ENCODE data around the gene OR6M1. TPM values are rescaled to one million over a fixed set of nuclear protein-coding genes. Genes with fewer than 3 reads are reported as not detected.

OR6M1 gene
- total and polyA plus RNA-seq, 10 donors: not detected

- peaks cover 0 to 10% (median 0%) of the 10 kb centered on the region in 7 donors for H3K27me3 ChIP-seq (replicated peaks in 1 of 7)
- H3K4me1 ChIP-seq: no peaks in the 10 kb centered on the region
- H3K4me3 ChIP-seq: no peak overlapping the region
- H3K9me3 ChIP-seq: peaks cover 0 to 5% (median 0%) of the 10 kb centered on the region in 8 donors
- no peaks in the 10 kb centered on the region for H3K36me3 ChIP-seq
- no peak for TF ChIP-seq POLR2A (IDR thresholded peaks at IDR 0.05)
- no peak for TF ChIP-seq POLR2AphosphoS5 (IDR thresholded peaks at IDR 0.05)
- TF ChIP-seq CTCF (IDR thresholded peaks at IDR 0.05 in 8 of 11, conservative IDR thresholded peaks at IDR 0.05 in 3 of 11): no peak
- 76 to 86% (median 81%) methylated on average over 2 of the region's 2 CpGs for WGBS, 5 donors
- DNase-seq: no peak
- H3K27ac ChIP-seq: no peak overlapping the region
- intact Hi-C loops (cut with DNase I; ENCODE audit: low total_unique reads): no loop called here
These were observed 26.9 kb upstream of the OR6M1 start for GRCh38 chr11:123833095-123833494.

DNA sequence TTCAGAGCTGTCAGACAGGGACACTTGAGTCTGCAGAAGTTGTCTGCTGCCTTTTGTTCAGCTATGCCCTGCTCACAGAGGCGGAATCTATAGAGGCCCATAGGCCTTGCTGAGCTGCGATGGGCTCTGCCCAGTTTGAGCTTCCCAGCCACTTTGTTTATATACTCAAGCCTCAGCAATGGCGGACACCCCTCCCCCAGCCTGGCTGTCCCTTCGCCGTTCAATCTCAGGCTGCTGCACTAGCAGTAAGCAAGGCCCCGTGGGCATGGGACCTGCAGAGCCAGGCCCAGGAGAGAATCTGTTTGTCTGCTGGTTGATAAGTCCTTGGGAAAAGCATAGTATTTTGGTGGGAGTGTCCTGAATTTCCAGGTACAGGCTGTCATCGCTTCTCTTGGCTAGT lies 23.6 kb upstream of the OR6M1 start:
- TF ChIP-seq POLR2AphosphoS5 (IDR thresholded peaks at IDR 0.05) (no peak), CTCF (IDR thresholded peaks at IDR 0.05 in 8 of 11, conservative IDR thresholded peaks at IDR 0.05 in 3 of 11) (no peak), POLR2A (IDR thresholded peaks at IDR 0.05) (no peak)
- Histone ChIP-seq H3K4me1 (no peaks in the 10 kb centered on the region), H3K27me3 (replicated peaks in 1 of 7) (peaks cover 0 to 10% (median 0%) of the 10 kb centered on the region in 7 donors), H3K27ac (no peak overlapping the region), H3K36me3 (no peaks in the 10 kb centered on the region), H3K9me3 (peaks cover 0 to 5% (median 0%) of the 10 kb centered on the region in 8 donors), H3K4me3 (no peak overlapping the region)
- intact Hi-C loops (cut with DNase I; ENCODE audit: low total_unique reads): no loop called here
- 80 to 93% (median 86%) methylated on average over 6 to 7 of the region's 7 CpGs for WGBS, 5 donors
- DNase-seq: no peak

DNA sequence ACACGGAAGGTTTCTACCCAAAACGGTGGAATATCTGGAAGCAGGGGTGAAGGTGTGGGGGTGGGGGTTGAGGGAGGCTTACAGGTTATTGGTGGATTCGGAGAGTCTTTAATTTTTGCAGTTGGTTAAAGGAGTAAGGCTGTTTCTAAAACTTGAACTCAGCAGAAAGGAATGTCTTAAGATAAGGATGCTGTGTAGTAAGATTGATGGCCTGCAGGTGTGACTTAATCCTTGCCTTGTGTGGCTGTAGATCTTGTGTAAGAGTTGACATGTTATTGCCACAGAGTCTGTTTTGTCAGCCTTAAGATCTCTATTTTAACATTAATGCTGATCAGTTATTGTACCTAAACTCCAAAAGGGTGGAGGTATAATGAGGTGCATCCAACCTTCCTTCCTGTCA lies 16.4 kb upstream of the OR6M1 start:
- H3K27me3 ChIP-seq (replicated peaks in 1 of 7): no peaks in the 10 kb centered on the region
- TF ChIP-seq CTCF (IDR thresholded peaks at IDR 0.05 in 8 of 11, conservative IDR thresholded peaks at IDR 0.05 in 3 of 11): no peak
- TF ChIP-seq POLR2AphosphoS5 (IDR thresholded peaks at IDR 0.05): no peak
- no peak for TF ChIP-seq POLR2A (IDR thresholded peaks at IDR 0.05)
- 43 to 65% (median 50%) methylated on average over 3 of the region's 3 CpGs for WGBS, 5 donors
- peaks cover 0 to 5% (median 0%) of the 10 kb centered on the region in 6 donors for H3K4me1 ChIP-seq
- no peak overlapping the region for H3K27ac ChIP-seq
- H3K9me3 ChIP-seq: peaks cover 0 to 7% (median 0%) of the 10 kb centered on the region in 8 donors
- no peak overlapping the region for H3K4me3 ChIP-seq
- intact Hi-C loops (cut with DNase I; ENCODE audit: low total_unique reads): no loop called here
- no peaks in the 10 kb centered on the region for H3K36me3 ChIP-seq
- DNase-seq: no peak

GRCh38 chr11:123822032-123822431 lies 15.9 kb upstream of the OR6M1 start:
- no peak for DNase-seq
- Histone ChIP-seq H3K27ac (no peak overlapping the region), H3K4me3 (no peak overlapping the region), H3K27me3 (replicated peaks in 1 of 7) (no peaks in the 10 kb centered on the region), H3K36me3 (no peaks in the 10 kb centered on the region), H3K9me3 (peaks cover 0 to 7% (median 0%) of the 10 kb centered on the region in 8 donors), H3K4me1 (peaks cover 0 to 5% (median 0%) of the 10 kb centered on the region in 6 donors)
- intact Hi-C loops (cut with DNase I; ENCODE audit: low total_unique reads): no loop called here
- 8 to 21% (median 12%) methylated on average over 2 of the region's 2 CpGs for WGBS, 5 donors
- no peak for TF ChIP-seq POLR2A (IDR thresholded peaks at IDR 0.05)
- TF ChIP-seq POLR2AphosphoS5 (IDR thresholded peaks at IDR 0.05): no peak
- TF ChIP-seq CTCF (IDR thresholded peaks at IDR 0.05 in 8 of 11, conservative IDR thresholded peaks at IDR 0.05 in 3 of 11): no peak
